ENCODE data around the gene DOLPP1.
A peak's percentile ranks its signal among the peaks of the same experiment; 100 is the strongest.
"Not testable (repeated sequence)": the region's sequence is repeated elsewhere in the genome, so short reads cannot be mapped to it uniquely, and the experiment has no call there.

DOLPP1 gene

DNA sequence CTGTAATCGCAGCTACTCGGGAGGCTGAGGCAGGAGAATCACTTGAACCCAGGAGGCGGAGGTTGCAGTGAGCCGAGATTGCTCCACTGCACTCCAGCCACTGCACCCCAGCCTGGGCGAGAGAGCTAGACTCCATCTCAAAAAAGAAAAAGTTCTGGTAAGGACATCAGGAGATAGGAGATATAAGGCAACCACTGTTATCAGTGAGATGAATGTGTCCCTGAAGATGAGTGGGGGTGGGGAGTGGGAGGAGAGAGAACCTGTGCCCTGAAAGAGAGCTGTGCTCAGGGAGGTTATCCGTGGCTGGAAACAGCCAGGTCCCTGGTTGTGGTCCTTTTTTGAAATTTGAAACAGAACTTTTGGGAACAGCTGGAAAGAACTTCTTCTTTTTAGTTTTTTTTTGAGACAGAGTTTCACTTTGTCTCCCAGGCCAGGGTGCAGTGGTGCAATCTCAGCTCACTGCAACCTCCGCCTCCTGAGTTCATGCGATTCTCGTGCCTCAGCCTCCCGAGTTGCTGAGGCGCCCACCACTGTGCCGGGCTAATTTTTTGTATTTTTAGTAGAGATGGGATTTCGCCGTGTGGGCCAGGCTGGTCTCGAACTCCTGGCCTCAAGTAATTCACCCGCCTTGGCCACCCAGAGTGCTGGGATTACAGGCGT is 32.9 kb downstream of the DOLPP1 start:
- TF ChIP-seq, protein P1, sequence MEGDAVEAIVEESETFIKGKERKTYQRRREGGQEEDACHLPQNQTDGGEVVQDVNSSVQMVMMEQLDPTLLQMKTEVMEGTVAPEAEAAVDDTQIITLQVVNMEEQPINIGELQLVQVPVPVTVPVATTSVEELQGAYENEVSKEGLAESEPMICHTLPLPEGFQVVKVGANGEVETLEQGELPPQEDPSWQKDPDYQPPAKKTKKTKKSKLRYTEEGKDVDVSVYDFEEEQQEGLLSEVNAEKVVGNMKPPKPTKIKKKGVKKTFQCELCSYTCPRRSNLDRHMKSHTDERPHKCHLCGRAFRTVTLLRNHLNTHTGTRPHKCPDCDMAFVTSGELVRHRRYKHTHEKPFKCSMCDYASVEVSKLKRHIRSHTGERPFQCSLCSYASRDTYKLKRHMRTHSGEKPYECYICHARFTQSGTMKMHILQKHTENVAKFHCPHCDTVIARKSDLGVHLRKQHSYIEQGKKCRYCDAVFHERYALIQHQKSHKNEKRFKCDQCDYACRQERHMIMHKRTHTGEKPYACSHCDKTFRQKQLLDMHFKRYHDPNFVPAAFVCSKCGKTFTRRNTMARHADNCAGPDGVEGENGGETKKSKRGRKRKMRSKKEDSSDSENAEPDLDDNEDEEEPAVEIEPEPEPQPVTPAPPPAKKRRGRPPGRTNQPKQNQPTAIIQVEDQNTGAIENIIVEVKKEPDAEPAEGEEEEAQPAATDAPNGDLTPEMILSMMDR (IDR thresholded peaks at IDR 0.05; ENCODE audit: low read depth, low read length), result no peak
- TF ChIP-seq EZH2phosphoT487 (IDR thresholded peaks at IDR 0.05; ENCODE audit: low read depth), result no peak
- H3K9ac ChIP-seq (ENCODE audit: low read length), result no peak overlapping the region
- H3K9me3 ChIP-seq (ENCODE audit: insufficient read depth, low read length), result no peaks in the 10 kb centered on the region
- H2AFZ ChIP-seq (ENCODE audit: low read depth, low read length), result no peak overlapping the region
- H3K4me2 ChIP-seq (ENCODE audit: low read length), result peak overlapping the region; percentile 64
- peaks cover 63% of the 10 kb centered on the region for H3K79me2 ChIP-seq (ENCODE audit: low read length)
- H3K36me3 ChIP-seq (replicated peaks; ENCODE audit: low read depth, low read length), result no peaks in the 10 kb centered on the region
- H3K27me3 ChIP-seq (ENCODE audit: low read depth, low read length), result no peaks in the 10 kb centered on the region
- peak overlapping the region; percentile 23 for H3K4me3 ChIP-seq (ENCODE audit: low read length)
- H3K4me1 ChIP-seq (ENCODE audit: low read length), result peaks cover 20% of the 10 kb centered on the region
- H3K27ac ChIP-seq (ENCODE audit: low read length), result peak overlapping the region; percentile 39; the same call in 1 of the 2 replicates
- peaks cover 16% of the 10 kb centered on the region; the same call in 1 of the 2 replicates for H4K20me1 ChIP-seq (ENCODE audit: insufficient read depth, low read length)

DNA sequence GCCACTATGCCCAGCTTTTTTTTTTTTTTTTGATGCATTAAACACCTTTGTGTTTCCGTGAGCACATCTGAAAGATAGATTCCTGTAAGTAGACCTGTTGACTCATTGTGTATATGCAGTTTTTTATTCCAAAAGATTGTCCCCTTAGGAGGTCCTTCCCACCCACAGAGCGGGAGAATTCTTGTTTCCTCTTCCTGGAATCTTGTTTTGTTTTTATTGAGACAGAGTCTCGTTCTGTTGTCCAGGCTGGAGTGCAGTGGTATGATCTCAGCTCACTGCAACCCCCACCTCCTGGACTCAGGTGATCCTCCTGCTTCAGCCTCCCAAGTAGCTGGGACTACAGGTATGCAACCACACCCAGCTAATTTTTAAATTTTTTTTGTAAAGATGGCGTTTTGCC is 37.9 kb downstream of the DOLPP1 start:
- H3K4me1 ChIP-seq (ENCODE audit: low read length), result peaks cover 9% of the 10 kb centered on the region
- peaks cover 16% of the 10 kb centered on the region for H3K36me3 ChIP-seq (replicated peaks; ENCODE audit: low read depth, low read length)
- peaks cover 44% of the 10 kb centered on the region for H3K79me2 ChIP-seq (ENCODE audit: low read length)
- H2AFZ ChIP-seq (ENCODE audit: low read depth, low read length), result no peak overlapping the region
- H3K4me3 ChIP-seq (ENCODE audit: low read length), result no peak overlapping the region
- no peak overlapping the region for H3K27ac ChIP-seq (ENCODE audit: low read length)
- TF ChIP-seq, protein P1 (IDR thresholded peaks at IDR 0.05; ENCODE audit: low read depth, low read length), result no peak
- TF ChIP-seq EZH2phosphoT487 (IDR thresholded peaks at IDR 0.05; ENCODE audit: low read depth), result no peak
- H4K20me1 ChIP-seq (ENCODE audit: insufficient read depth, low read length), result peaks cover 17% of the 10 kb centered on the region
- H3K9me3 ChIP-seq (ENCODE audit: insufficient read depth, low read length), result no peaks in the 10 kb centered on the region
- no peak overlapping the region for H3K4me2 ChIP-seq (ENCODE audit: low read length)
- no peaks in the 10 kb centered on the region for H3K27me3 ChIP-seq (ENCODE audit: low read depth, low read length)
- no peak overlapping the region for H3K9ac ChIP-seq (ENCODE audit: low read length)

DNA sequence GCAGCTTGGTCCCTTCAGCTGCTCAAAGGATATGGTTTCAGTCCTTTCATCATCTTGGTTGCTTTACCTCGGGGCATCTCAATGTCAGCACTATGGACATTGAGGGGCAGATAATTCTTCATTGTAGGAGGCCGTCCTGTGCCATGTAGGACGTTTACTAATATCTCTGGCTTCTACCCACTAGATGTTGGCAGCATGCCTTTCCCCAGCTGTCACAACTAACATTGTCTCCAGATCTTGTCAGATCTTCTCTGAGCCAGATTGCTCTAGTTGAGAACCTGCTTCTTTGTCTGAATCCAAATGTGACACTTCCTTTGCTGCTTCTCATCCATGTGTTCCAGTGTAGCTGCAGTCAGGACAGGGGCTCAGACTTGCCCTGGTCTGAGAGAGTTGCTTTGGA is 40.6 kb downstream of the DOLPP1 start:
- H3K4me3 ChIP-seq (ENCODE audit: low read length), result no peak overlapping the region
- H3K27ac ChIP-seq (ENCODE audit: low read length), result no peak overlapping the region
- no peak overlapping the region for H3K9ac ChIP-seq (ENCODE audit: low read length)
- peaks cover 24% of the 10 kb centered on the region for H3K36me3 ChIP-seq (replicated peaks; ENCODE audit: low read depth, low read length)
- no peaks in the 10 kb centered on the region for H3K9me3 ChIP-seq (ENCODE audit: insufficient read depth, low read length)
- no peak for TF ChIP-seq EZH2phosphoT487 (IDR thresholded peaks at IDR 0.05; ENCODE audit: low read depth)
- TF ChIP-seq, protein P1 (IDR thresholded peaks at IDR 0.05; ENCODE audit: low read depth, low read length), result no peak
- no peak overlapping the region for H3K4me2 ChIP-seq (ENCODE audit: low read length)
- H3K4me1 ChIP-seq (ENCODE audit: low read length), result no peaks in the 10 kb centered on the region
- H4K20me1 ChIP-seq (ENCODE audit: insufficient read depth, low read length), result peaks cover 10% of the 10 kb centered on the region
- no peak overlapping the region for H2AFZ ChIP-seq (ENCODE audit: low read depth, low read length)
- H3K79me2 ChIP-seq (ENCODE audit: low read length), result peaks cover 20% of the 10 kb centered on the region
- H3K27me3 ChIP-seq (ENCODE audit: low read depth, low read length), result no peaks in the 10 kb centered on the region

DNA sequence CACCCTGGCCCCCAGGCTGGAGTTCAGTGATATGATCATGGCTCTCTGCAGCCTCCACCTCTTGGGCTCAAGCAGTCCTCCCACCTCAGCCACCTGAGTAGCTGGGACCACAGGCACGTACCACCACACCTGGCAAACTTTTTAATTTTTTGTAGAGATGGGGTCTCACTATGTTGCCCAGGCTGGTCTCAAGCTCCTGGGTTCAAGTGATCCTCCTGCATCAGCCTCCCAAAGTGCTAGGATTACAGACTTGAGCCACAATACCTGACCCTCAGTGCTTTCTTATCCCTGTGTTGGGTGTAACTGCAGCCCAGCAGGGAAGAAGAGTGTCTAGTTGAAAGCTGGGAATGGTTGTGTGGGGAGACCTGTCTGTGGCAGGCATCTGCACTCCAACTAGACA is 41.2 kb downstream of the DOLPP1 start:
- H3K79me2 ChIP-seq (ENCODE audit: low read length), result peaks cover 14% of the 10 kb centered on the region
- TF ChIP-seq EZH2phosphoT487 (IDR thresholded peaks at IDR 0.05; ENCODE audit: low read depth), result no peak
- TF ChIP-seq, protein P1 (IDR thresholded peaks at IDR 0.05; ENCODE audit: low read depth, low read length), result no peak
- no peaks in the 10 kb centered on the region for H3K27me3 ChIP-seq (ENCODE audit: low read depth, low read length)
- peaks cover 24% of the 10 kb centered on the region for H3K36me3 ChIP-seq (replicated peaks; ENCODE audit: low read depth, low read length)
- H3K27ac ChIP-seq (ENCODE audit: low read length), result no peak overlapping the region
- peaks cover 10% of the 10 kb centered on the region for H4K20me1 ChIP-seq (ENCODE audit: insufficient read depth, low read length)
- H3K4me3 ChIP-seq (ENCODE audit: low read length), result no peak overlapping the region
- no peak overlapping the region for H2AFZ ChIP-seq (ENCODE audit: low read depth, low read length)
- H3K9ac ChIP-seq (ENCODE audit: low read length), result no peak overlapping the region
- no peaks in the 10 kb centered on the region for H3K4me1 ChIP-seq (ENCODE audit: low read length)
- no peaks in the 10 kb centered on the region for H3K9me3 ChIP-seq (ENCODE audit: insufficient read depth, low read length)
- H3K4me2 ChIP-seq (ENCODE audit: low read length), result no peak overlapping the region

DNA sequence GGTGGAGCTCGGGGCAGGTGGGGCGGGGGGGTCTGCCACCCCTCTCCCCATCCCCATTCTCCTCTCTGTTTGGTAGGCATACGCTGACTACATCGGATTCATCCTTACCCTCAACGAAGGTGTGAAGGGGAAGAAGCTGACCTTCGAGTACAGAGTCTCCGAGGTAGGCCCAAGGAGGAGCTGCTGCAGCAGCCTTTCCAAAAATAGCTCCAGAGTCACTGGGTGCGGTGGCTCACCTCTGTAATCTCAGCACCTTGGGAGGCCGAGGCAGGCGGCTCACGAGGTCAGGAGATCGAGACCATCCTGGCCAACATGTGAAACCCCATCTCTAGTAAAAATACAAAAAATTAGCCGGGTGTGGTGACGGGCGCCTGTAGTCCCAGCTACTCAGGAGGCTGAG is 42.1 kb downstream of the DOLPP1 start:
- H3K27me3 ChIP-seq (ENCODE audit: low read depth, low read length); H3K27ac ChIP-seq (ENCODE audit: low read length); H2AFZ ChIP-seq (ENCODE audit: low read depth, low read length); H3K79me2 ChIP-seq (ENCODE audit: low read length); H3K4me2 ChIP-seq (ENCODE audit: low read length); H3K4me1 ChIP-seq (ENCODE audit: low read length); H4K20me1 ChIP-seq (ENCODE audit: insufficient read depth, low read length); H3K4me3 ChIP-seq (ENCODE audit: low read length); H3K9ac ChIP-seq (ENCODE audit: low read length); H3K9me3 ChIP-seq (ENCODE audit: insufficient read depth, low read length): not testable (repeated sequence)
- H3K36me3 ChIP-seq (replicated peaks; ENCODE audit: low read depth, low read length), result peaks cover 26% of the 10 kb centered on the region

All from OCI-LY3 (cell line).